Lower leg skin (tissue), 4 donors: ENCODE results near the gene MOXD1. TPM values are rescaled to one million over a fixed set of nuclear protein-coding genes. Genes with fewer than 3 reads are reported as not detected.

Experiments used
- DNase-seq, 2 donors: peaks; one replicate each; pipeline ENCODE4 v3.0.0-alpha.2; 2019; ENCODE audit warnings: low spot score in 2 of 2
- H3K4me3 ChIP-seq: fragments of 200-600 bp; sonication (generic); 2 replicates; pipeline ENCODE4 v1.5.1; 2017; ENCODE audit warnings: mild to moderate bottlenecking, low read depth; ENCODE audit not compliant: poor library complexity, severe bottlenecking
- POLR2A ChIP-seq, 2 donors: fragments of 450-650 bp; IDR thresholded peaks; one replicate each; pipeline ENCODE4 v1.6.1; 2016 to 2017; ENCODE audit warnings: antibody characterized with exemption in 2 of 2, mild to moderate bottlenecking in 1 of 2, moderate library complexity in 1 of 2
- WGBS, 2 donors: methylation state at CpG; one replicate each; pipeline ENCODE4 v1.1.5; 2018; 5-methylcytosine and 5-hydroxymethylcytosine counted together
- intact Hi-C: fragments of 100-400 bp; cut with DNase I; formaldehyde crosslinking; loops from one replicate; pipeline ENCODE4 v1.15.0; 2023; ENCODE audit warnings: low total_unique reads
- total RNA-seq, 4 donors: library from RNA; depleted of rRNA; stranded (reverse); fragments of >200 nt; gene quantifications; one replicate each; pipeline ENCODE4 v1.1.0, GENCODE V29; 2016
- TF ChIP-seq, protein P1 (sequence below), 3 donors: fragments of 450-650 bp; IDR thresholded peaks; one replicate each; pipeline ENCODE4 v1.5.1; 2016; ENCODE audit warnings: antibody characterized with exemption in 3 of 3, mild to moderate bottlenecking in 3 of 3, moderate library complexity in 2 of 3

The MOXD1 gene
- total RNA-seq, 4 donors from 2014 or later, result 12.8 to 17.8 (median 13.9) TPM

DNA sequence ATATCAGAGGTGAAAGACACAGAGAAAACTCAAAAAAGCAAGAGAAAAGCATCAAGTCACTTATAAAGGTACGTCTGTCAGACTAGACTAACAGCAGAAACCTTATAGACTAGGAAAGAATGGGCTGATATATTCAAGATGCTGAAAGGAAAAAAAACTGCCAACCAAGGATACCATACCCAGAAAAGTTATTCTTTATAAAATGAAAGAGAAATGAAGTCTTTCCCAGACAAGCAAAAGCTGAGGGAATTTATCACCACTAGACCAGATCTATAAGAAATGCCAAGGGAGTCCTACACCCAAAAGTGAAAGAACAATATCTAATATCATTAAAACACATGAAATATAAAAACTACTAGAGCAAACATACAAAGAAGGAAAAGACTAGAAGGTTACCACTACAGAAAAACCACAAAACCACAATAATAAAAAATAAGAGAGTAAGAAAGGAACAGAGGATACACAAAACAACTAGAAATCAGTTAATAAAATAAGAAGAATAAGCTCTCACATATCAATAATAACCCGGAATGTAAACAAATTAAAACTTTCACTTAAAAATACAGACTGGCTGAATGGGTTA, 6.2 kb downstream of the MOXD1 start:
- H3K4me3 ChIP-seq, result no peak overlapping the region
- TF ChIP-seq, protein P1, sequence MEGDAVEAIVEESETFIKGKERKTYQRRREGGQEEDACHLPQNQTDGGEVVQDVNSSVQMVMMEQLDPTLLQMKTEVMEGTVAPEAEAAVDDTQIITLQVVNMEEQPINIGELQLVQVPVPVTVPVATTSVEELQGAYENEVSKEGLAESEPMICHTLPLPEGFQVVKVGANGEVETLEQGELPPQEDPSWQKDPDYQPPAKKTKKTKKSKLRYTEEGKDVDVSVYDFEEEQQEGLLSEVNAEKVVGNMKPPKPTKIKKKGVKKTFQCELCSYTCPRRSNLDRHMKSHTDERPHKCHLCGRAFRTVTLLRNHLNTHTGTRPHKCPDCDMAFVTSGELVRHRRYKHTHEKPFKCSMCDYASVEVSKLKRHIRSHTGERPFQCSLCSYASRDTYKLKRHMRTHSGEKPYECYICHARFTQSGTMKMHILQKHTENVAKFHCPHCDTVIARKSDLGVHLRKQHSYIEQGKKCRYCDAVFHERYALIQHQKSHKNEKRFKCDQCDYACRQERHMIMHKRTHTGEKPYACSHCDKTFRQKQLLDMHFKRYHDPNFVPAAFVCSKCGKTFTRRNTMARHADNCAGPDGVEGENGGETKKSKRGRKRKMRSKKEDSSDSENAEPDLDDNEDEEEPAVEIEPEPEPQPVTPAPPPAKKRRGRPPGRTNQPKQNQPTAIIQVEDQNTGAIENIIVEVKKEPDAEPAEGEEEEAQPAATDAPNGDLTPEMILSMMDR (IDR thresholded peaks at IDR 0.05), result no peak
- no peak for TF ChIP-seq POLR2A (IDR thresholded peaks at IDR 0.05)
- intact Hi-C loops, result no loop called here
- WGBS, 2 donors, result 89 to 97% methylated on average over 2 of the region's 2 CpGs
- no peak for DNase-seq

DNA sequence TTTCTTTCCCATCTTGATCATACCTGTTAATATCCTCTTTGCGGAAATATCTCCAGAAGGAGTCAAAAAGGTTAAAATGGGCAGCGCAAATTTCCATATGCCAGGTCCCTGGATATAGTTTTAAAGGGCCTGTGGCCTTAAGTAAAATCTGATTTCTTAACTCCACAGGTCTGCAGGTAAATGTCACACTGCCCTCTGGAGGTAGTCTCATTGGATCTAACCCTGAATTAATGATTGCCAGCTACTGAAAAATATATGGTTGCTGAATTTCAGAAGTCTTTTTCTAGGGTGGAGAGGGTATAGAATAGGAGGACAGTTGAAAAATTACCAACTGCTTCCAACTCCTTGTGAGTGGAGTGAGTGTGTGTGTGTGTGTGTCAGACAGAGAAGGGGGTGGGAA, 8.5 kb downstream of the MOXD1 start:
- no peak for DNase-seq
- intact Hi-C loops, result no loop called here
- TF ChIP-seq POLR2A (IDR thresholded peaks at IDR 0.05), result no peak
- TF ChIP-seq, protein P1 (IDR thresholded peaks at IDR 0.05), result no peak
- WGBS, 2 donors, result 94 to 100% methylated on average over 2 of the region's 2 CpGs
- H3K4me3 ChIP-seq, result no peak overlapping the region

DNA sequence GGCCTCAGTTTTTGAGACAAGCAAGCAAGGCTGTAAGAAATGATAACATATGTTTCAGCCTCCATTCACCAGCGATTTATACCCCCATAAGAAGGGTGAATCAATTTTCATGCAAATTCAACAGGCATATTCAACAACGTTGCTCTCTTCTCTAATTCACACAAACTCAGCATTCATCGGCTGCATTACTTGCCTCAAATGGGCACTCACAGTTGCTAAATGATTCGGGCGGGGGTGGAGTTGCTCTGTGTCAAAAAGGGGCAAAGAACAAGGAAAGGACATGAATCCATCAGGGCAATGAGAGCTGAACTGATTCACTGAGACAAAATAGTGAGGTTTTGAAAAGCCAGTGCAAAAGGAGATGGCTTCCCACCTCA, 9.0 kb downstream of the MOXD1 start:
- no peak overlapping the region for H3K4me3 ChIP-seq
- no peak for DNase-seq
- TF ChIP-seq, protein P1 (IDR thresholded peaks at IDR 0.05), result no peak
- WGBS, 2 donors, result 57 to 68% methylated on average over 5 of the region's 5 CpGs
- intact Hi-C loops, result no loop called here

DNA sequence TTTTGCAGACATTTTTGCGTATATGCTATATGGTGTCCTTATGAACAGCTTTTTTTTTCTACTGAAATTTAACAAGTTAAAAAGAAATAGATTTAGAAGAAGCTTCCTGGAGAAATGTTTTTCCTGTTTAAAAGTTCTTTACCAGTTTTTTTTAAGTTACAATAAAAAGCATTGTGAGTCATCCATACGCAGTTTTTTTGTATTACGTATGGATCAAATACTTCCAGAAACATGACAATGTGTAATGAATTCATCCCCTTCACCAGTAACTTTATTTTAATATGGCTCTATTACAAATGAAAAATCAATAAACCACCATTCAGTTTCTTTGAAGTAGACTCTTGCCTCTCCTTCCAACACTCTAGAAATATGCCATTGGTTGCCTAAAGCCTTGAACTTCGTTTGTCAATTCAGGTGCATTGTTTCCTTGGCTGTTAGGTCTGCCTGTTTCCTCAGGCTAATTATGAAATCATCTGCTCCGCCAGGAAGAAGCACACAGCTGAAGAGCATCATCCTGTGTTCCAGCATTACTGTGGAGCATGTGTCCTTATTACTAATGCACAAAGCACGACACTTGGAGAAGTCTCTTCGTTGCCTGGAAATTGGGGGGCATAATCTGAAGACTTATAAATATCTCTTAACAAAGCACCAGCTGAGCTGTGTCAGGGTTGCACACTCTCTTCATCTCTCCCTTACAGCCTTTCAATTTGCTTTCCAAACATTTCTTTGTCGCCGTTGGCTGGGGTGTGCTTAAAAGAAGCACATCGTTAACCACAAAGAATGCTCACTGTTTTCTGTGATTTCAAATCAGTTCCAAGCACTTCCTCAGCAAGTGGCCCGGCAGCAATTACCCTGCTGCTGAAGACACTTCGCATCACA, 9.6 kb downstream of the MOXD1 start:
- no peak for TF ChIP-seq POLR2A (IDR thresholded peaks at IDR 0.05)
- TF ChIP-seq, protein P1 (IDR thresholded peaks at IDR 0.05), result no peak
- WGBS, 2 donors, result 45% methylated on average over 12 of the region's 12 CpGs
- no peak overlapping the region for H3K4me3 ChIP-seq
- intact Hi-C loops, result no loop called here
- DNase-seq, result no peak

DNA sequence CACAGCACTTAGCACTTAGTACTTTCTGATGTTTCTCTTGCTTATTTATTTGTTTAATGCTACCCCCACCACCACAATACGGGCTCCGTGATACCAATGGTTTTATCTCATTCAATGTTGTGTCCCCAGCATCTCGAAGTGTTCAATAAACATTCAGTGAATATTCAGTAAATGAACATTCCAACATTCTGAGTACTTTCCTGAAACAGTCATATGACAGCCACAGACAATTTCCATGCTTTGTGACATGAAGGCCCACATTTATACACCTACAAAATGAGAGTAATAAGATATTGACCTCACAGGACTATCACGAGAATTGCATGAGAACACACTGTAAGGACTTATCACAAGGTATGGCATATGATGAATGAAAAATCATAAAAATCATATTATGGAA, 10.8 kb downstream of the MOXD1 start:
- intact Hi-C loops, result no loop called here
- no peak for DNase-seq
- 94 to 96% methylated on average over 4 of the region's 4 CpGs for WGBS, 2 donors
- TF ChIP-seq, protein P1 (IDR thresholded peaks at IDR 0.05), result no peak
- TF ChIP-seq POLR2A (IDR thresholded peaks at IDR 0.05), result no peak
- H3K4me3 ChIP-seq, result no peak overlapping the region
